Measurements from ENCODE around the gene UNC13D. TPM values are rescaled to one million over a fixed set of nuclear protein-coding genes. Genes with fewer than 3 reads are reported as not detected.

UNC13D gene
- total RNA-seq, 1 donor from 2014 or later = 6.8 TPM

- H3K27me3 Mint-ChIP-seq (ENCODE audit: low read depth) = no peaks in the 10 kb centered on the region
- no peak overlapping the region for H3K27ac Mint-ChIP-seq
- no peaks in the 10 kb centered on the region for H3K9me3 Mint-ChIP-seq
- H3K36me3 Mint-ChIP-seq = peaks cover 29% of the 10 kb centered on the region
- no peak overlapping the region for H3K4me3 Mint-ChIP-seq
- no peak for TF ChIP-seq CTCF (IDR thresholded peaks at IDR 0.05; ENCODE audit: unreplicated experiment)
- DNase-seq (ENCODE audit: low spot score in 2 of 2, unreplicated experiment in 2 of 2) = no peak
- H3K4me1 Mint-ChIP-seq = no peaks in the 10 kb centered on the region
These were observed 26.6 kb downstream of the UNC13D start for GRCh38 chr17:75817571-75817970.

GRCh38 chr17:75816693-75817092 is 27.5 kb downstream of the UNC13D start:
- no peak for DNase-seq (ENCODE audit: low spot score in 2 of 2, unreplicated experiment in 2 of 2)
- H3K36me3 Mint-ChIP-seq = peaks cover 30% of the 10 kb centered on the region
- no peak for TF ChIP-seq CTCF (IDR thresholded peaks at IDR 0.05; ENCODE audit: unreplicated experiment)
- H3K27ac Mint-ChIP-seq = no peak overlapping the region
- no peaks in the 10 kb centered on the region for H3K27me3 Mint-ChIP-seq (ENCODE audit: low read depth)
- no peaks in the 10 kb centered on the region for H3K9me3 Mint-ChIP-seq
- no peaks in the 10 kb centered on the region for H3K4me1 Mint-ChIP-seq
- no peak overlapping the region for H3K4me3 Mint-ChIP-seq

- no peaks in the 10 kb centered on the region for H3K27me3 Mint-ChIP-seq (ENCODE audit: low read depth)
- no peaks in the 10 kb centered on the region for H3K4me1 Mint-ChIP-seq
These were observed 28.8 kb downstream of the UNC13D start for GRCh38 chr17:75815399-75815798.

GRCh38 chr17:75814900-75815373 is 29.3 kb downstream of the UNC13D start:
- Mint-ChIP-seq H3K9me3 (no peaks in the 10 kb centered on the region), H3K27ac (no peak overlapping the region), H3K36me3 (peaks cover 20% of the 10 kb centered on the region), H3K4me3 (no peak overlapping the region), H3K4me1 (no peaks in the 10 kb centered on the region), H3K27me3 (ENCODE audit: low read depth) (no peaks in the 10 kb centered on the region)
- DNase-seq (ENCODE audit: low spot score in 2 of 2, unreplicated experiment in 2 of 2) = no peak
- TF ChIP-seq CTCF (IDR thresholded peaks at IDR 0.05; ENCODE audit: unreplicated experiment) = no peak

More at GRCh38 chr17:75815399-75815798, 28.8 kb downstream of the UNC13D start:
- Mint-ChIP-seq H3K27ac (no peak overlapping the region), H3K36me3 (peaks cover 20% of the 10 kb centered on the region), H3K4me3 (no peak overlapping the region), H3K9me3 (no peaks in the 10 kb centered on the region)
- no peak for DNase-seq (ENCODE audit: low spot score in 2 of 2, unreplicated experiment in 2 of 2)
- no peak for TF ChIP-seq CTCF (IDR thresholded peaks at IDR 0.05; ENCODE audit: unreplicated experiment)

GRCh38 chr17:75814021-75814395 is 30.2 kb downstream of the UNC13D start:
- no peak for TF ChIP-seq CTCF (IDR thresholded peaks at IDR 0.05; ENCODE audit: unreplicated experiment)
- Mint-ChIP-seq H3K4me1 (peaks cover 1% of the 10 kb centered on the region), H3K36me3 (peaks cover 14% of the 10 kb centered on the region), H3K4me3 (no peak overlapping the region), H3K27ac (no peak overlapping the region), H3K9me3 (no peaks in the 10 kb centered on the region), H3K27me3 (ENCODE audit: low read depth) (no peaks in the 10 kb centered on the region)
- DNase-seq (ENCODE audit: low spot score in 2 of 2, unreplicated experiment in 2 of 2) = no peak
